ENCODE data around the gene ABR. TPM values are rescaled to one million over a fixed set of nuclear protein-coding genes. Genes with fewer than 3 reads are reported as not detected.
"Not testable (repeated sequence)": the region's sequence is repeated elsewhere in the genome, so short reads cannot be mapped to it uniquely, and the experiment has no call there.

ABR gene
- total and polyA plus RNA-seq, 2 of the 8 experiments (the other 6 are each of a cell fraction or from before 2014, with no cell fraction given), result 44.8 to 47.2 TPM

DNA sequence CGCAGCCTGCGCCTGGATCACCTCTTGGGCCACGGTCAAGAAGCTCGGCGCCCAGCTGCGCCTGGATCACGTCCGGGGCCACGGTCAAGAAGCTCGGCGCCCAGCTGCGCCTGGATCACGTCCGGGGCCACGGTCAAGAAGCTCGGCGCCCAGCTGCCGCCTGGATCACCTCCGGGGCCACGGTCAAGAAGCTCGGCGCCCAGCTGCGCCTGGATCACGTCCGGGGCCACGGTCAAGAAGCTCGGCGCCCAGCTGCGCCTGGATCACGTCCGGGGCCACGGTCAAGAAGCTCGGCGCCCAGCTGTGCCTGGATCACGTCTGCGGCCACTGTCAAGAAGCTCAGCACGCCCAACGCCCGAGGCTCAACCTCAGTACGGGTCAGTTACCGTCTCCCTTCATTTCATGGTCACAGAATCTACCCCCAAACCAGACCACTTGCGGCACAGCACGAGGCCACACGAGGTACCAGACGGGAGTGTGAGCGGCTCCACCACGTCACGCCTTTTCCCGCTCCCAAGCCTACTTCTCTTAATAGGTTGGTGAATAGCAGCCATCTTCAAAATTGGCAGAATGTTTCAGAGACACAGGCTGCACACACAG lies 131.2 kb downstream of the ABR start:
- ChIA-PET CTCF (ENCODE audit: partially characterized antibody) (interaction anchor here (0.5 to 2.9 kb wide), 9 partner anchors 7 to 244 kb away, joined by 3 to 14 read pairs (median 3); partner anchors contain the start of genes NXN and TIMM22), POLR2A (ENCODE audit: partially characterized antibody) (interaction anchor here (0.6 to 1.1 kb wide), 2 partner anchors 43 to 523 kb away, joined by 3 read pairs; no protein-coding TSS in a partner anchor)
- not testable (repeated sequence) for H3K79me2 ChIP-seq (ENCODE audit: control insufficient read depth in 1 of 2, insufficient read depth in 2 of 2, low read length in 2 of 2); H3K23me2 ChIP-seq (ENCODE audit: low read depth, low read length); H3K4me1 ChIP-seq (replicated peaks in 1 of 4; ENCODE audit: control insufficient read depth in 3 of 4, insufficient read depth in 4 of 4, low read length in 3 of 4); H4K5ac ChIP-seq (ENCODE audit: insufficient read length, low read depth, low read length); FAIRE-seq; H3K36me3 ChIP-seq (ENCODE audit: control insufficient read depth in 2 of 4, insufficient read depth in 4 of 4, low read length in 3 of 4); H4K91ac ChIP-seq (replicated peaks; ENCODE audit: insufficient read length, low read length); H2BK15ac ChIP-seq (ENCODE audit: low read length); H4K8ac ChIP-seq (ENCODE audit: extremely low read depth, insufficient read depth, low read length); H3K18ac ChIP-seq (ENCODE audit: extremely low read depth, low read length); H3K4me3 ChIP-seq (ENCODE audit: extremely low read depth in 1 of 4, insufficient read depth in 2 of 4, low read depth in 3 of 4, low read length in 4 of 4); H3K9ac ChIP-seq (replicated peaks in 1 of 4; ENCODE audit: extremely low read depth in 1 of 4, low read depth in 3 of 4, low read length in 3 of 4); H3K4me2 ChIP-seq (ENCODE audit: insufficient read depth in 1 of 2, low read depth in 2 of 2, low read length in 2 of 2); H3K23ac ChIP-seq (ENCODE audit: insufficient read length); H3K9me3 ChIP-seq (ENCODE audit: insufficient read depth in 2 of 2, low read depth in 1 of 2, low read length in 1 of 2); H3K4ac ChIP-seq (replicated peaks; ENCODE audit: insufficient read length, low read depth, low read length); H2AFZ ChIP-seq (ENCODE audit: low read length); H3K56ac ChIP-seq (replicated peaks; ENCODE audit: insufficient read length, low read depth, low read length); H2BK5ac ChIP-seq (ENCODE audit: low read depth, low read length); H4K20me1 ChIP-seq (replicated peaks in 1 of 2; ENCODE audit: control insufficient read depth in 1 of 2, insufficient read depth in 2 of 2, low read length in 2 of 2); H2BK12ac ChIP-seq (ENCODE audit: low read depth, low read length); H2BK120ac ChIP-seq (replicated peaks; ENCODE audit: low read depth, low read length); H3K79me1 ChIP-seq (ENCODE audit: low read depth, low read length); H3K14ac ChIP-seq (ENCODE audit: insufficient read length); H3K27ac ChIP-seq (ENCODE audit: low read depth, low read length); H2BK20ac ChIP-seq (ENCODE audit: low read length); H3K27me3 ChIP-seq (replicated peaks in 1 of 4; ENCODE audit: control insufficient read depth in 3 of 4, extremely low read depth in 1 of 4, insufficient read depth in 3 of 4, low read length in 3 of 4); H2AK5ac ChIP-seq (ENCODE audit: low read depth, low read length); DNase-seq (ENCODE audit: low read depth in 1 of 2, low spot score in 2 of 2)
- 93% methylated on average over 41 of the region's 49 CpGs; no CpG with 5 or more reads in 1 of the 2 experiments for WGBS, 2 experiments (ENCODE audit: extremely low coverage in 1 of 2, insufficient coverage in 1 of 2, insufficient read length in 1 of 2, insufficient replicate concordance in 2 of 2, low coverage in 1 of 2, low lambda C conversion rate in 2 of 2, missing lambda C conversion rate in 1 of 2)
